Sciatic nerve (tissue), 2 donors: ENCODE measurements around the gene MYT1. TPM values are rescaled to one million over a fixed set of nuclear protein-coding genes. Genes with fewer than 3 reads are reported as not detected.

Experiments used
- ATAC-seq: fragments of 200-7000 bp; cut with Tn5 transposase; one replicate; pipeline ENCODE4 v1.9.1; 2020; ENCODE audit warnings: mild to moderate bottlenecking, moderate library complexity
- DNase-seq: peaks from one replicate; pipeline ENCODE4 v3.0.0-alpha.2; 2020; ENCODE audit warnings: low spot score
- intact Hi-C: fragments of 100-400 bp; cut with DNase I; formaldehyde crosslinking; loops from one replicate; pipeline ENCODE4 v1.14.2; 2022
- total RNA-seq: library from RNA; stranded (reverse); fragmentation: NEBNext Ultra II Directional; extraction: Animal tissue kit (Norgen Biotek cat#: 25700); gene quantifications from one replicate; pipeline ENCODE4 v1.2.1, GENCODE V29; 2021
- donor health status: DM: no; HTN: no; CAD: no.
- donor health status: DM: no; HTN: no; CAD: no.

Gene MYT1
- total RNA-seq, 1 donor from 2014 or later: not detected

- intact Hi-C loops: no loop called here
- no peak for DNase-seq
- ATAC-seq: no peak
Measured at GRCh38 chr20:64236137-64237088, 72.2 kb downstream of the MYT1 start.

GRCh38 chr20:64237316-64237715, 73.1 kb downstream of the MYT1 start:
- DNase-seq (no peak), ATAC-seq (no peak)
- intact Hi-C loops: no loop called here

- no peak for DNase-seq
- ATAC-seq: no peak
- intact Hi-C loops: no loop called here
Measured at GRCh38 chr20:64238115-64238825, 74.0 kb downstream of the MYT1 start.

GRCh38 chr20:64238851-64239387, 74.7 kb downstream of the MYT1 start:
- intact Hi-C loops: no loop called here
- ATAC-seq (no peak), DNase-seq (no peak)

GRCh38 chr20:64239449-64240242, 75.4 kb downstream of the MYT1 start:
- ATAC-seq: no peak
- peak; percentile 30 for DNase-seq
- intact Hi-C loops: no loop called here

- intact Hi-C loops: no loop called here
- ATAC-seq: no peak
- DNase-seq: peak; percentile 37
Measured at GRCh38 chr20:64240243-64241015, 76.2 kb downstream of the MYT1 start.

- DNase-seq: peak; percentile 34
- intact Hi-C loops: no loop called here
Measured at GRCh38 chr20:64241061-64241460, 76.8 kb downstream of the MYT1 start.

GRCh38 chr20:64242003-64242796, 77.9 kb downstream of the MYT1 start:
- DNase-seq (peak; percentile 32), ATAC-seq (no peak)
- intact Hi-C loops: no loop called here

More at GRCh38 chr20:64241061-64241460, 76.8 kb downstream of the MYT1 start:
- ATAC-seq: no peak

GRCh38 chr20:64242797-64243475, 78.7 kb downstream of the MYT1 start:
- intact Hi-C loops: no loop called here
- ATAC-seq (no peak), DNase-seq (peak; percentile 21)

GRCh38 chr20:64244281-64244805, 80.1 kb downstream of the MYT1 start:
- DNase-seq (peak; percentile 41), ATAC-seq (no peak)
- intact Hi-C loops: no loop called here

GRCh38 chr20:64244870-64245603, 80.8 kb downstream of the MYT1 start:
- peak; percentile 37 for DNase-seq
- ATAC-seq: no peak
- intact Hi-C loops: no loop called here

GRCh38 chr20:64245746-64246595, 81.7 kb downstream of the MYT1 start:
- DNase-seq (peak; percentile 39), ATAC-seq (no peak)
- intact Hi-C loops: no loop called here

- DNase-seq (peak; percentile 42), ATAC-seq (no peak)
- intact Hi-C loops: no loop called here
Measured at GRCh38 chr20:64246616-64247306, 82.5 kb downstream of the MYT1 start.

GRCh38 chr20:64247307-64247618, 83.0 kb downstream of the MYT1 start:
- ATAC-seq (no peak), DNase-seq (peak; percentile 41)
- intact Hi-C loops: no loop called here
